Panc1 (cell line): ENCODE results near the gene SYNM. TPM values are rescaled to one million over a fixed set of nuclear protein-coding genes. Genes with fewer than 3 reads are reported as not detected.

Source experiments
- ATAC-seq: fragments of 200-7000 bp; cut with Tn5 transposase; 2 replicates; pipeline ENCODE4 v1.9.1; 2020; ENCODE audit warnings: mild to moderate bottlenecking, moderate library complexity
- BruUV-seq: library from RNA; stranded (reverse); fragments of 400-500 nt; replicated peaks from 2 replicates; lab custom pipeline; 2021; lab: Mats Ljungman, UMichigan
- CTCF ChIA-PET: fragments of 300-600 bp; sonication (Branson Sonifier 250); formaldehyde crosslinking; loops from one replicate; lab custom pipeline; 2022; ENCODE audit warnings: antibody characterized with exemption; lab: Charles Lee
- POLR2A ChIA-PET: fragments of 300-600 bp; sonication (Branson Sonifier 250); formaldehyde crosslinking; loops from one replicate; lab custom pipeline; 2022; ENCODE audit warnings: antibody characterized with exemption; lab: Charles Lee
- DNase-seq: peaks from one replicate; pipeline ENCODE4 v3.0.0-alpha.2; 2010; ENCODE audit warnings: low read depth, low spot score
- H3K27ac ChIP-seq: 2 replicates; pipeline ENCODE4 v1.5.1; 2011; ENCODE audit warnings: mild to moderate bottlenecking, low read length, inconsistent platforms
- H3K27me3 ChIP-seq: fragments of 200-500 bp; sonication (Bioruptor generic); 2 replicates; pipeline ENCODE4 v1.6.0; 2014; ENCODE audit warnings: low read length, inconsistent platforms; ENCODE audit not compliant: control insufficient read depth, insufficient read depth
- H3K36me3 ChIP-seq: fragments of 200-500 bp; sonication (Bioruptor generic); 2 replicates; pipeline ENCODE4 v1.5.1; 2014; ENCODE audit warnings: inconsistent platforms, mild to moderate bottlenecking, low read length, moderate library complexity; ENCODE audit not compliant: control insufficient read depth, insufficient read depth
- H3K4me1 ChIP-seq: 2 replicates; pipeline ENCODE4 v1.5.1; 2011; ENCODE audit warnings: inconsistent platforms, mild to moderate bottlenecking, low read length, moderate library complexity; ENCODE audit not compliant: control insufficient read depth, insufficient read depth
- H3K4me3 ChIP-seq, 2 experiments: 2 replicates each; pipeline ENCODE4 v1.5.1; 2011 to 2012; ENCODE audit warnings: low read depth in 2 of 2, low read length in 2 of 2, mild to moderate bottlenecking in 2 of 2, inconsistent platforms in 1 of 2, moderate library complexity in 1 of 2
- H3K9me3 ChIP-seq: fragments of 200-500 bp; sonication (Bioruptor generic); 2 replicates; pipeline ENCODE4 v1.5.1; 2014; ENCODE audit warnings: low read depth, mild to moderate bottlenecking, inconsistent platforms, low read length, moderate library complexity; ENCODE audit not compliant: control insufficient read depth, insufficient read depth
- POLR2AphosphoS5 ChIP-seq: IDR thresholded peaks from 2 replicates; pipeline ENCODE4 v1.6.1; 2012; ENCODE audit warnings: mild to moderate bottlenecking, low read depth, low read length, moderate library complexity
- REST ChIP-seq, 2 experiments: IDR thresholded peaks; 2 replicates each; pipeline ENCODE4 v1.6.1; 2011 to 2012; ENCODE audit warnings: low read depth in 2 of 2, control low read depth in 1 of 2, low read length in 1 of 2, mild to moderate bottlenecking in 1 of 2, moderate library complexity in 1 of 2; ENCODE audit not compliant: insufficient read depth in 1 of 2
- SIN3A ChIP-seq: IDR thresholded peaks from 2 replicates; pipeline ENCODE4 v1.6.1; 2012; ENCODE audit warnings: low read depth, mild to moderate bottlenecking, low read length, moderate library complexity, borderline replicate concordance; ENCODE audit not compliant: insufficient read depth
- TCF7L2 ChIP-seq: IDR thresholded peaks from 2 replicates; pipeline ENCODE4 v1.6.1; 2011; ENCODE audit warnings: mild to moderate bottlenecking, low read depth, low read length, inconsistent platforms
- in situ Hi-C: cut with HindIII; loops from 2 replicates; pipeline ENCODE4 v1.10.0; 2016; ENCODE audit warnings: low sequenced_read_pairs, low pct_unique_long_range_greater_than_20kb
- intact Hi-C: fragments of 100-400 bp; cut with micrococcal nuclease; formaldehyde crosslinking; loops from one replicate; pipeline ENCODE4 v1.10.0; 2022; ENCODE audit not compliant: unreplicated experiment
- total RNA-seq: library from RNA; stranded (reverse); gene quantifications from one replicate; pipeline ENCODE4 v1.2.1, GENCODE V29; 2021; ENCODE audit not compliant: unreplicated experiment
- TF ChIP-seq, protein P1 (sequence below): fragments of 450-650 bp; IDR thresholded peaks from 2 replicates; pipeline ENCODE4 v1.5.1; 2017; ENCODE audit warnings: mild to moderate bottlenecking

The SYNM gene
- total RNA-seq, 1 experiment from 2014 or later = 38.9 TPM

DNA sequence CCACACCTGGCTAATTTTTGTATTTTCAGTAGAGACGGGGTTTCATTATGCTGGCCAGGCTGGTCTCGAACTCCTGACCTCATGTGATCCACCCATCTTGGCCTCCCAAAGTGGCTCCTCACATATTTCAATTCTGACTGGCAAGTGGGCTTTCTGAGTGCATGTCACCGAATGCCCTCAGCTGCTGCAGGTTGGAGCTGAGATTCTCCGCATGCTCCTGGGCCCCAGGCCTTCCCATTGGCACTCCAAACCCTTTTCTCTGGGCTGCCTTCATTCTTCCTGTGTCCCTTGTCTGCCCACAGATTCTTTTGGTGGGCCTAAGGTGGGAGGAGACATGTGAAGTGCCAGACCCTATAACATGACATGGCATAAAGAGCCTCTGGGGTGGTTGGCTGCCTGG, 67.3 kb downstream of the SYNM start:
- Histone ChIP-seq H3K36me3 (no peaks in the 10 kb centered on the region), H3K27ac (no peak overlapping the region), H3K27me3 (no peaks in the 10 kb centered on the region), H3K4me3 (no peak overlapping the region), H3K4me1 (no peaks in the 10 kb centered on the region), H3K9me3 (no peaks in the 10 kb centered on the region)
- ChIA-PET CTCF (no interaction called here), POLR2A (no interaction called here)
- intact Hi-C loops (no loop called here), in situ Hi-C loops (no loop called here)
- TF ChIP-seq SIN3A (no peak), REST (IDR thresholded peaks at IDR 0.05; ENCODE audit: insufficient read depth in 1 of 2, low read depth in 2 of 2, low read length in 1 of 2) (no peak), POLR2AphosphoS5 (no peak), TCF7L2 (no peak)
- TF ChIP-seq, protein P1, sequence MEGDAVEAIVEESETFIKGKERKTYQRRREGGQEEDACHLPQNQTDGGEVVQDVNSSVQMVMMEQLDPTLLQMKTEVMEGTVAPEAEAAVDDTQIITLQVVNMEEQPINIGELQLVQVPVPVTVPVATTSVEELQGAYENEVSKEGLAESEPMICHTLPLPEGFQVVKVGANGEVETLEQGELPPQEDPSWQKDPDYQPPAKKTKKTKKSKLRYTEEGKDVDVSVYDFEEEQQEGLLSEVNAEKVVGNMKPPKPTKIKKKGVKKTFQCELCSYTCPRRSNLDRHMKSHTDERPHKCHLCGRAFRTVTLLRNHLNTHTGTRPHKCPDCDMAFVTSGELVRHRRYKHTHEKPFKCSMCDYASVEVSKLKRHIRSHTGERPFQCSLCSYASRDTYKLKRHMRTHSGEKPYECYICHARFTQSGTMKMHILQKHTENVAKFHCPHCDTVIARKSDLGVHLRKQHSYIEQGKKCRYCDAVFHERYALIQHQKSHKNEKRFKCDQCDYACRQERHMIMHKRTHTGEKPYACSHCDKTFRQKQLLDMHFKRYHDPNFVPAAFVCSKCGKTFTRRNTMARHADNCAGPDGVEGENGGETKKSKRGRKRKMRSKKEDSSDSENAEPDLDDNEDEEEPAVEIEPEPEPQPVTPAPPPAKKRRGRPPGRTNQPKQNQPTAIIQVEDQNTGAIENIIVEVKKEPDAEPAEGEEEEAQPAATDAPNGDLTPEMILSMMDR = no peak
- BruUV-seq = no TSS peak
- DNase-seq (no peak), ATAC-seq (no peak)

DNA sequence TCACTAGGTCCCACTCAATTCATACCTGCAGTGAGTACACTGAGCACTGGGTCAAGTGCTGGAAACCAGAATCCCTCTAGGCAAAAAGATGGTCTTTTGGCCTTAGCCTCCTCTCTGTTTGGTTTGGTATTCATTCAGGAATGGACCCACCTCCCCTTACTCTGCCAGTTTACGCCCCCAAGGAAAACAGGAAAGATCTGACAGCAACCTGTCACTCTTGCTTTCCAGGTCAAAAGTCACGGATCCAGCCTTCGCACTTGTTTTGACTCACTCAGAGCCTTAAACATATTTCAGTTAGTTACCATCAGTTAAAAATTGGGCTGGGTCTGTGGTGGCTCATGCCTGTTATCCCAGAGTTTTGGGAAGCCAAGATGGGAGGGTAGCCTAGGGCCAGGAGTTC, 68.1 kb downstream of the SYNM start:
- H3K9me3 ChIP-seq = no peaks in the 10 kb centered on the region
- no peaks in the 10 kb centered on the region for H3K27me3 ChIP-seq
- intact Hi-C loops = no loop called here
- no peak overlapping the region for H3K27ac ChIP-seq
- in situ Hi-C loops = no loop called here
- ChIA-PET CTCF (no interaction called here), POLR2A (no interaction called here)
- TF ChIP-seq POLR2AphosphoS5 = no peak
- TF ChIP-seq REST (IDR thresholded peaks at IDR 0.05; ENCODE audit: insufficient read depth in 1 of 2, low read depth in 2 of 2, low read length in 1 of 2) = no peak
- no peak for TF ChIP-seq SIN3A
- no peak for TF ChIP-seq TCF7L2
- TF ChIP-seq, protein P1 = no peak
- H3K36me3 ChIP-seq = no peaks in the 10 kb centered on the region
- DNase-seq (no peak), ATAC-seq (no peak)
- no TSS peak for BruUV-seq
- no peak overlapping the region for H3K4me3 ChIP-seq
- H3K4me1 ChIP-seq = no peaks in the 10 kb centered on the region
